Natural killer cell (primary cell): Measurements from ENCODE around the gene ZNF860. TPM values are rescaled to one million over a fixed set of nuclear protein-coding genes. Genes with fewer than 3 reads are reported as not detected.
A peak's percentile ranks its signal among the peaks of the same experiment; 100 is the strongest.
"Not testable (repeated sequence)": the region's sequence is repeated elsewhere in the genome, so short reads cannot be mapped to it uniquely, and the experiment has no call there.

Experiments
- ATAC-seq, 3 donors: fragments of 150-1000 bp in 2 of 3; fragments of 200-7000 bp in 1 of 3; cut with Tn5 transposase; 1 replicate in 1 of 3; 2 replicates in 2 of 3; pipeline ENCODE4 v1.10.0; 2021; ENCODE audit warnings: mild to moderate bottlenecking in 2 of 3, moderate library complexity in 2 of 3
- DNase-seq, 2 donors: peaks; one replicate each; pipeline versions ENCODE4 v3.0.0 to v3.0.0-alpha.2; 2013 to 2021; ENCODE audit warnings: mixed read lengths in 1 of 2
- H3K27ac ChIP-seq: one replicate; pipeline ENCODE4 v1.5.1; 2013; ENCODE audit warnings: mild to moderate bottlenecking, low read length
- H3K27me3 ChIP-seq: one replicate; pipeline ENCODE4 v1.6.1; 2013; ENCODE audit warnings: low read length; ENCODE audit not compliant: control insufficient read depth, insufficient read depth
- H3K36me3 ChIP-seq: one replicate; pipeline ENCODE4 v1.6.1; 2013; ENCODE audit warnings: low read length; ENCODE audit not compliant: control insufficient read depth, insufficient read depth
- H3K4me1 ChIP-seq: one replicate; pipeline ENCODE4 v1.6.1; 2013; ENCODE audit warnings: low read length; ENCODE audit not compliant: control insufficient read depth, insufficient read depth
- H3K4me3 ChIP-seq: one replicate; pipeline ENCODE4 v1.5.1; 2013; ENCODE audit warnings: low read length
- H3K9me3 ChIP-seq: one replicate; pipeline ENCODE4 v1.6.1; 2013; ENCODE audit warnings: low read length; ENCODE audit not compliant: control insufficient read depth, insufficient read depth
- H3K27ac Mint-ChIP-seq, 2 donors: one replicate each; pipeline ENCODE4 v1.8.0; 2022; ENCODE audit warnings: mild to moderate bottlenecking in 2 of 2, mixed read lengths in 2 of 2, moderate library complexity in 1 of 2
- H3K27me3 Mint-ChIP-seq, 2 donors: one replicate each; pipeline ENCODE4 v1.8.0; 2022; ENCODE audit warnings: low read depth in 2 of 2, mixed read lengths in 2 of 2
- H3K36me3 Mint-ChIP-seq: one replicate; pipeline ENCODE4 v1.8.0; 2022; ENCODE audit warnings: mixed read lengths
- H3K4me1 Mint-ChIP-seq, 2 donors: one replicate each; pipeline ENCODE4 v1.8.0; 2022; ENCODE audit warnings: mixed read lengths in 2 of 2
- H3K4me3 Mint-ChIP-seq: one replicate; pipeline ENCODE4 v1.8.0; 2022; ENCODE audit warnings: mild to moderate bottlenecking, moderate library complexity, mixed read lengths
- H3K9me3 Mint-ChIP-seq, 2 donors: one replicate each; pipeline ENCODE4 v1.8.0; 2022; ENCODE audit warnings: mixed read lengths in 2 of 2
- WGBS: methylation state at CpG from one replicate; pipeline ENCODE4 v1.1.7; 2013; ENCODE audit warnings: missing lambda C conversion rate; ENCODE audit not compliant: insufficient coverage; 5-methylcytosine and 5-hydroxymethylcytosine counted together
- intact Hi-C: fragments of 100-400 bp; cut with micrococcal nuclease; formaldehyde crosslinking; loops from one replicate; pipeline ENCODE4 v1.14.2; 2022
- total RNA-seq, 4 donors: library from RNA; stranded (reverse); fragments of 120-200 nt in 1 of 4; gene quantifications; one replicate each; pipeline versions ENCODE4 v1.2.3 to v1.2.4, GENCODE V29; 2013 to 2022
- TF ChIP-seq, protein P1 (sequence below): fragments of 200-600 bp; IDR thresholded peaks from one replicate; pipeline ENCODE4 v1.8.0; 2022; ENCODE audit warnings: antibody characterized with exemption

ZNF860 gene
- total RNA-seq, 3 donors from 2014 or later (not counting 1 experiment from before 2014, with no cell fraction given): 0.10 TPM; not detected in 2

DNA sequence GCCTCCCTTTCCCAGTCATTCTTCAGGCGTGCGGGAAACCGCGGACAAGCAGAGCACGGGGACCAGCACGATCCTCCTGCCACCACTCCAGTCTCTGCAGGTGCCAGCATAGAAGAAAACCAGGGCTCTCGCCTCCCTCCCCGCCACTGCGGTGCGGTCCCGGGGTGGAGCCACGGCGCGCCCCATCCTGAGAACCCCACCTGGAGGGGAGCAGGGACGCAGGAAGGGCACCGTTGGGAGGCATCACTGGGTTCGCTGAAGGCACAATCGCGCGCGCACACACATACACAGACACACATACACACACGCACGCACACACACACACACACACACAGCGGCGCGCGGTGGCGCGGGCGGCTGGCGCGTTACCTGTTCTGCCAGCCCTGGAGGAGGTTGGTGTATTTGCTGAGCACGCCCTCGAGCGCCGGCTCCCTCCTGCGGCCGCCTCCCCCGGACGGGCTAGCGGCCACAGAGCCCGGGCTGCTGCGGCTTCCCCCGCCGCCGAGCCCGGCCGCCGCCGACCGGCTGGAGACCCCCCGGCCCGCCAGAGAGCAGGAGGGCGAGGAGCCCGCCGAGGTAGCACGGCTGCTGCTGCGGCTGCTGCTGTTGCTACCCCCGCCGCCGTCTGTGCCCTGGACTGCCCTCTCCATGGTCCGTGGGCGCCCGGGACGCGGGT lies 882 bp upstream of the ZNF860 start:
- peak overlapping the region; percentile 84 for H3K4me3 Mint-ChIP-seq
- intact Hi-C loops: no loop called here
- peaks cover 4 to 10% of the 10 kb centered on the region in 2 donors for H3K4me1 Mint-ChIP-seq
- under 1% methylated on average over 60 of the region's 66 CpGs for WGBS
- Histone ChIP-seq H3K27me3 (peaks cover 22% of the 10 kb centered on the region), H3K27ac (no peak overlapping the region), H3K4me1 (peaks cover 18% of the 10 kb centered on the region), H3K9me3 (no peaks in the 10 kb centered on the region), H3K36me3 (no peaks in the 10 kb centered on the region), H3K4me3 (peak overlapping the region; percentile 44)
- TF ChIP-seq, protein P1, sequence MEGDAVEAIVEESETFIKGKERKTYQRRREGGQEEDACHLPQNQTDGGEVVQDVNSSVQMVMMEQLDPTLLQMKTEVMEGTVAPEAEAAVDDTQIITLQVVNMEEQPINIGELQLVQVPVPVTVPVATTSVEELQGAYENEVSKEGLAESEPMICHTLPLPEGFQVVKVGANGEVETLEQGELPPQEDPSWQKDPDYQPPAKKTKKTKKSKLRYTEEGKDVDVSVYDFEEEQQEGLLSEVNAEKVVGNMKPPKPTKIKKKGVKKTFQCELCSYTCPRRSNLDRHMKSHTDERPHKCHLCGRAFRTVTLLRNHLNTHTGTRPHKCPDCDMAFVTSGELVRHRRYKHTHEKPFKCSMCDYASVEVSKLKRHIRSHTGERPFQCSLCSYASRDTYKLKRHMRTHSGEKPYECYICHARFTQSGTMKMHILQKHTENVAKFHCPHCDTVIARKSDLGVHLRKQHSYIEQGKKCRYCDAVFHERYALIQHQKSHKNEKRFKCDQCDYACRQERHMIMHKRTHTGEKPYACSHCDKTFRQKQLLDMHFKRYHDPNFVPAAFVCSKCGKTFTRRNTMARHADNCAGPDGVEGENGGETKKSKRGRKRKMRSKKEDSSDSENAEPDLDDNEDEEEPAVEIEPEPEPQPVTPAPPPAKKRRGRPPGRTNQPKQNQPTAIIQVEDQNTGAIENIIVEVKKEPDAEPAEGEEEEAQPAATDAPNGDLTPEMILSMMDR: no peak
- H3K9me3 Mint-ChIP-seq: no peaks in the 10 kb centered on the region
- ATAC-seq: peak in 2 of 3 donors; percentile 52 to 66
- H3K36me3 Mint-ChIP-seq: no peaks in the 10 kb centered on the region
- H3K27ac Mint-ChIP-seq: no peak overlapping the region
- H3K27me3 Mint-ChIP-seq: peaks cover 48 to 64% of the 10 kb centered on the region in 2 donors
- DNase-seq: peak in 1 of 2 donors; percentile 51

DNA sequence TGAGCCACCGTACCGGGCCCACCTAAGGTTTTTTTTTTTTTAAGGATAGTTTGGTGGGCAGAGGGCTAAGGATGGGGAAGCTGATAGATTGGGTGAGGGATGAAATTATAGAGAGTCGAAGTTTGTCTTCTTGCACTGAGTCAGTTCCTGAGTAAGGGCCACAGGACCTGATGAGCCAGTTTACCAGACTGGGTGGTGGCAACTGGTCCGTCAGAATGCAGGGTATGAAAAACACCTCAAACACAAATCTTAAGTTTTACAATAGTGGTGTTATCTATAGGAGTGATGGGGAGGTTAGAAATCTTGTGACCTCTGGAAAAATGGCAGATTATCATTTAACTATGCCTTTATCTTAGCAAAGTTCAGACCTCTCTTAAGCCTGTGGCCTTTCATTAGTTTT lies 2.8 kb downstream of the ZNF860 start:
- Histone ChIP-seq H3K9me3 (no peaks in the 10 kb centered on the region), H3K36me3 (no peaks in the 10 kb centered on the region), H3K27me3 (peaks cover 19% of the 10 kb centered on the region), H3K27ac (no peak overlapping the region), H3K4me3 (no peak overlapping the region), H3K4me1 (peaks cover 18% of the 10 kb centered on the region)
- ATAC-seq: no peak
- no peaks in the 10 kb centered on the region for H3K36me3 Mint-ChIP-seq
- H3K4me1 Mint-ChIP-seq: peaks cover 4 to 10% of the 10 kb centered on the region in 2 donors
- 95% methylated on average over 3 of the region's 4 CpGs for WGBS
- TF ChIP-seq, protein P1: no peak
- H3K27me3 Mint-ChIP-seq: peaks cover 30 to 36% of the 10 kb centered on the region in 2 donors
- intact Hi-C loops: no loop called here
- DNase-seq: no peak
- H3K27ac Mint-ChIP-seq: no peak overlapping the region
- no peaks in the 10 kb centered on the region for H3K9me3 Mint-ChIP-seq
- no peak overlapping the region for H3K4me3 Mint-ChIP-seq

DNA sequence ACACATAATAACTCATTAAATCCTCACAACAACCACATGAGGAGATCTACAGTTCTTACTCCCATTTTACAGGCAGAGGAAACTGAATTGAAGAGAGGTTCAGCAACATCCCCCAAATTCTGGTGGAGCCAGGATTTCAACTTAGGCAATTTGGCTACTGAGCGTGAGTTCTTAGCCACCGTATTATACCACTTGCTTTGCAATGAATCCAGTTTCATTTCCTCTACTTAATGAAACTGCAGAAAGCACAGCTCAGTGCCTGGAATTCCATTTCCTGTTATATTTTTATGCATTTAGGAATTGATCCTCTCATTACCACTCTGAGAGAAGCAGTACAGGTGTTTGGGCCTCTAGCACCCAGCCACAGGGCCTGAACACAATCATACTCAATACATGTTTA lies 4.3 kb downstream of the ZNF860 start:
- H3K27ac Mint-ChIP-seq: no peak overlapping the region
- intact Hi-C loops: no loop called here
- TF ChIP-seq, protein P1: no peak
- H3K36me3 Mint-ChIP-seq: no peaks in the 10 kb centered on the region
- H3K27me3 Mint-ChIP-seq: peaks cover 21 to 25% of the 10 kb centered on the region in 2 donors
- ATAC-seq (no peak), DNase-seq (no peak)
- H3K4me1 Mint-ChIP-seq: peaks cover 0 to 5% of the 10 kb centered on the region in 2 donors
- WGBS: 53% methylated on average over 2 of the region's 2 CpGs
- Histone ChIP-seq H3K27me3 (peaks cover 13% of the 10 kb centered on the region), H3K36me3 (no peaks in the 10 kb centered on the region), H3K27ac (no peak overlapping the region), H3K4me1 (peaks cover 8% of the 10 kb centered on the region), H3K9me3 (no peaks in the 10 kb centered on the region), H3K4me3 (no peak overlapping the region)
- no peaks in the 10 kb centered on the region for H3K9me3 Mint-ChIP-seq
- H3K4me3 Mint-ChIP-seq: no peak overlapping the region

DNA sequence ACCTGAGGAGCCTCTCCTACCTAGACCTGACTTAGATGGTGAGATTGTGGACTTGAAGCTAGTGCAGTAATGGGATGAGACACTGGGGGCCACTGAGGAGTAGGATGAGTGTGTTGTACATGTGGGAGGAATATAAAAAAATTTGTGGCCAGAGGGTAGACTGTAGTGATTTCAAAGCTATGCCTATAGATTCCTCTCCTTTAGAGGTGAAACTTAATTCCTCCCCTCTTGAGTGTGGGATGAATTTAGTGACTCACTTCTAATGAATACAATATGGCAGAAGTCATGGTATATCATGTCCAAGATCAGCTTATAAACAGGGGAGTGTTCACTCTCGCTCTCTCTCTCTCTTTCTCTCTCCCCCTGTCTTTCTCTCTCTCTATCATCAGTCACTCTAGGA lies 6.7 kb downstream of the ZNF860 start:
- peaks cover 3% of the 10 kb centered on the region for H3K9me3 ChIP-seq
- 89% methylated on average over 1 of the region's 1 CpG for WGBS
- intact Hi-C loops: no loop called here
- TF ChIP-seq, protein P1: no peak
- H3K4me1 ChIP-seq: no peaks in the 10 kb centered on the region
- Mint-ChIP-seq H3K4me1 (no peaks in the 10 kb centered on the region), H3K4me3 (no peak overlapping the region), H3K36me3 (no peaks in the 10 kb centered on the region), H3K27ac (no peak overlapping the region), H3K9me3 (peaks cover 0 to 2% of the 10 kb centered on the region in 2 donors), H3K27me3 (peaks cover 5% of the 10 kb centered on the region in 2 donors)
- no peak for DNase-seq
- H3K4me3 ChIP-seq: no peak overlapping the region
- H3K36me3 ChIP-seq: no peaks in the 10 kb centered on the region
- no peak for ATAC-seq
- no peak overlapping the region for H3K27ac ChIP-seq
- H3K27me3 ChIP-seq: no peaks in the 10 kb centered on the region

DNA sequence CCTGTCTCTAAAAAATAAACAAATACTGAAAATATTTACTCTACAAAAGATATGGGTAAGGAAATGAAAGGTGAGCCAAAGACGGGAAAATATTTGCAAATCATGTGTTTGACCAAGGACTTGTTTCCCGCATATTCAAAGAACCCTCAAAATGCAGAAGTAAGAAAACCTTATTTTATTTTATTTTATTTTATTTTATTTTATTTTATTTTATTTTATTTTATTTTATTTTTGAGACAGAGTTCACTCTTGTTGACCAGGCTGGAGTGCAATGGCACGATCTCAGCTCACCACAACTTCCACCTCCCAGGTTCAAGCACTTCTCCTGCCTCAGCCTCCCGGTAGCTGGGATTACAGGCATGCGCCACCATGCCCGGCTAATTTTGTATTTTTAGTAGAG lies 11.4 kb downstream of the ZNF860 start:
- DNase-seq, H3K4me3 Mint-ChIP-seq, H3K27ac Mint-ChIP-seq, H3K9me3 Mint-ChIP-seq, H3K36me3 Mint-ChIP-seq, H3K4me1 Mint-ChIP-seq, H3K27me3 ChIP-seq, intact Hi-C loops, H3K4me3 ChIP-seq, H3K36me3 ChIP-seq, H3K27ac ChIP-seq, H3K9me3 ChIP-seq, H3K4me1 ChIP-seq, H3K27me3 Mint-ChIP-seq, ATAC-seq: not testable (repeated sequence)
- 88% methylated on average over 1 of the region's 6 CpGs for WGBS
